Cortex of kidney (tissue), 1 donor: Measurements from ENCODE around the gene MRPL54.

Source experiments
- DNase-seq: peaks from one replicate; lab custom pipeline; 2025; lab: John Stamatoyannopoulos, UW

Gene MRPL54

GRCh38 chr19:3769494-3769893 is 7.0 kb downstream of the MRPL54 start:
- no peak for DNase-seq

GRCh38 chr19:3770136-3770999 is 7.9 kb downstream of the MRPL54 start:
- DNase-seq, result no peak

- DNase-seq, result no peak
Measured at GRCh38 chr19:3771000-3771905, 8.8 kb downstream of the MRPL54 start.

- DNase-seq, result no peak
Measured at GRCh38 chr19:3771906-3772455, 9.5 kb downstream of the MRPL54 start, which contains the start of gene RAX2. Gene RAX2, minus strand, starts transcription at chr19:3772228. Its CDS starts 486 bp downstream, at chr19:3771742.

- DNase-seq, result no peak
Measured at GRCh38 chr19:3773814-3774515, 11.5 kb downstream of the MRPL54 start.

- no peak for DNase-seq
Measured at GRCh38 chr19:3774621-3775373, 12.3 kb downstream of the MRPL54 start.

GRCh38 chr19:3775374-3775711 is 12.9 kb downstream of the MRPL54 start:
- no peak for DNase-seq

GRCh38 chr19:3775831-3776230 is 13.3 kb downstream of the MRPL54 start:
- no peak for DNase-seq

GRCh38 chr19:3776479-3777040 is 14.1 kb downstream of the MRPL54 start:
- no peak for DNase-seq

- no peak for DNase-seq
Measured at GRCh38 chr19:3778104-3778867, 15.8 kb downstream of the MRPL54 start.

GRCh38 chr19:3778899-3779723 is 16.6 kb downstream of the MRPL54 start:
- no peak for DNase-seq

- DNase-seq, result no peak
Measured at GRCh38 chr19:3780786-3781304, 18.4 kb downstream of the MRPL54 start.

- DNase-seq, result no peak
Measured at GRCh38 chr19:3781603-3782002, 19.1 kb downstream of the MRPL54 start.

GRCh38 chr19:3782330-3782729 is 19.8 kb downstream of the MRPL54 start:
- DNase-seq, result no peak

GRCh38 chr19:3782903-3783302 is 20.4 kb downstream of the MRPL54 start:
- DNase-seq, result no peak

GRCh38 chr19:3783660-3784584 is 21.4 kb downstream of the MRPL54 start:
- no peak for DNase-seq

GRCh38 chr19:3784607-3785450 is 22.3 kb downstream of the MRPL54 start:
- no peak for DNase-seq
